ENCODE measurements around the gene ZNF683. TPM values are rescaled to one million over a fixed set of nuclear protein-coding genes. Genes with fewer than 3 reads are reported as not detected.

Gene ZNF683
- total RNA-seq, 4 donors from 2014 or later: not detected

DNA sequence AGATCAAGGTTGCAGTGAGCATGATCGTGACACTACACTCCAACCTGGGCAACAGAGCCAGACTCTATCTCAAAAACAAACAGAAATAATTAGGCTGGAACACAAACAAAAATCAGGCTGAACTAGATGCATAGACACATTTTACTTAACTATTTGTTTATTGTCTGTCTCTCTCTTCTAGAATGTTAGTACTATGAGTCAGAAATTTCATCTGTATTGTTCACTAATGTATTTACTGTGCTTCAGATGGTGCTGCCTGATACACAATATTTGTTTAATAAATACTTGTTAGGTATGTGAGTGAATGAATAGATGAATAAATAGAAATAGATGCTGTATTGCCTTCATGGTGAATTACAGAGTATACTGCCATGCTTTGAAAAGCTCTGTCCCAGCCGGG is 32.1 kb upstream of the ZNF683 start:
- no peak for DNase-seq (ENCODE audit: low spot score in 2 of 2)
- TF ChIP-seq POLR2A (IDR thresholded peaks at IDR 0.05): no peak
- no peak for TF ChIP-seq CTCF (IDR thresholded peaks at IDR 0.05)
- intact Hi-C loops (cut with DNase I; ENCODE audit: low total_unique reads): no loop called here
- no peak overlapping the region for H3K4me3 ChIP-seq (ENCODE audit: low read depth, poor library complexity, severe bottlenecking)
- WGBS, 2 donors: 86 to 89% methylated on average over 2 of the region's 2 CpGs

GRCh38 chr1:26403656-26404055 is 31.1 kb upstream of the ZNF683 start:
- WGBS, 2 donors: 15 to 23% methylated on average over 4 of the region's 4 CpGs
- intact Hi-C loops (cut with DNase I; ENCODE audit: low total_unique reads): no loop called here
- no peak overlapping the region for H3K4me3 ChIP-seq (ENCODE audit: low read depth, poor library complexity, severe bottlenecking)
- no peak for TF ChIP-seq CTCF (IDR thresholded peaks at IDR 0.05)
- no peak for TF ChIP-seq POLR2A (IDR thresholded peaks at IDR 0.05)
- no peak for DNase-seq (ENCODE audit: low spot score in 2 of 2)

- intact Hi-C loops (cut with DNase I; ENCODE audit: low total_unique reads): no loop called here
- TF ChIP-seq CTCF (IDR thresholded peaks at IDR 0.05): no peak
- TF ChIP-seq POLR2A (IDR thresholded peaks at IDR 0.05): no peak
- no peak for DNase-seq (ENCODE audit: low spot score in 2 of 2)
- H3K4me3 ChIP-seq (ENCODE audit: low read depth, poor library complexity, severe bottlenecking): no peak overlapping the region
- WGBS, 2 donors: 55 to 66% methylated on average over 3 of the region's 3 CpGs
These were observed 29.3 kb upstream of the ZNF683 start for GRCh38 chr1:26401891-26402290.

GRCh38 chr1:26399034-26399433 is 26.5 kb upstream of the ZNF683 start:
- intact Hi-C loops (cut with DNase I; ENCODE audit: low total_unique reads): no loop called here
- 78 to 83% methylated on average over 3 of the region's 3 CpGs for WGBS, 2 donors
- DNase-seq (ENCODE audit: low spot score in 2 of 2): no peak
- H3K4me3 ChIP-seq (ENCODE audit: low read depth, poor library complexity, severe bottlenecking): no peak overlapping the region
- no peak for TF ChIP-seq CTCF (IDR thresholded peaks at IDR 0.05)
- TF ChIP-seq POLR2A (IDR thresholded peaks at IDR 0.05): no peak

- WGBS, 2 donors: 80 to 86% methylated on average over 8 of the region's 8 CpGs
- intact Hi-C loops (cut with DNase I; ENCODE audit: low total_unique reads): no loop called here
- no peak overlapping the region for H3K4me3 ChIP-seq (ENCODE audit: low read depth, poor library complexity, severe bottlenecking)
- DNase-seq (ENCODE audit: low spot score in 2 of 2): no peak
- no peak for TF ChIP-seq CTCF (IDR thresholded peaks at IDR 0.05)
- TF ChIP-seq POLR2A (IDR thresholded peaks at IDR 0.05): no peak
These were observed 23.2 kb upstream of the ZNF683 start for GRCh38 chr1:26395754-26396153.

DNA sequence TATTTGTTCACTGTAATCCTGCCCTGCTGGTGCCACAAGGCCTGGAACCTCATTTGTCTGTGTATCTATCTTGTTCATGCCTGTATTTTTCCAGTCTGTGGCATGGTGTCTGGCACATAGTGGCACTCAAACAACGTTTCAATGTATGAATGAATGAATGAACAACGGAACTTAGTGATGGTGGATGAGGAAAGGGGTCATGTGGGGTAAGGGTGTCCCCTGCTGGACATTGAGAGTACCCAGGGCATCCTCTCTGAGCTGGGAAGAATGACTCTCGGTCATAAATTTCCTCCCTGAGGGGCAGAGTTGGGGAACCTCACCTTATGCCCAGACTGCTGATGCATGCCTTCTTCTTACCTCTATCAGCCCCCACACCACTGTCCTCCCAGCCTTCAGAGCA is 18.9 kb upstream of the ZNF683 start:
- WGBS, 2 donors: 5 to 18% methylated on average over 3 of the region's 3 CpGs
- intact Hi-C loops (cut with DNase I; ENCODE audit: low total_unique reads): no loop called here

More for the DNA sequence above, 18.9 kb upstream of the ZNF683 start:
- no peak for TF ChIP-seq CTCF (IDR thresholded peaks at IDR 0.05)
- no peak for TF ChIP-seq POLR2A (IDR thresholded peaks at IDR 0.05)
- DNase-seq (ENCODE audit: low spot score in 2 of 2): no peak
- H3K4me3 ChIP-seq (ENCODE audit: low read depth, poor library complexity, severe bottlenecking): no peak overlapping the region
